Skeletal muscle satellite cell (primary cell): ENCODE data around the gene SUMO3.

Source experiments
- H3K27me3 ChIP-seq: 2 replicates; pipeline ENCODE4 v1.7.0; 2013; ENCODE audit warnings: low read length; ENCODE audit not compliant: control insufficient read depth, insufficient read depth
- H3K36me3 ChIP-seq: 2 replicates; pipeline ENCODE4 v1.7.0; 2013; ENCODE audit warnings: mild to moderate bottlenecking, control low read depth, low read length; ENCODE audit not compliant: insufficient read depth
- H3K4me1 ChIP-seq: 2 replicates; pipeline ENCODE4 v1.7.0; 2013; ENCODE audit warnings: low read length; ENCODE audit not compliant: control insufficient read depth, insufficient read depth
- H3K4me2 ChIP-seq: 2 replicates; pipeline ENCODE4 v1.7.0; 2013; ENCODE audit warnings: mild to moderate bottlenecking, low read length
- H3K4me3 ChIP-seq: 2 replicates; pipeline ENCODE4 v1.7.0; 2013; ENCODE audit warnings: low read length
- H3K9ac ChIP-seq: 2 replicates; pipeline ENCODE4 v1.7.0; 2013; ENCODE audit warnings: mild to moderate bottlenecking, low read depth, low read length, moderate library complexity
- H3K9me3 ChIP-seq: replicated peaks from 2 replicates; pipeline ENCODE4 v1.7.0; 2013; ENCODE audit warnings: mild to moderate bottlenecking, control low read depth, low read length

Gene SUMO3

DNA sequence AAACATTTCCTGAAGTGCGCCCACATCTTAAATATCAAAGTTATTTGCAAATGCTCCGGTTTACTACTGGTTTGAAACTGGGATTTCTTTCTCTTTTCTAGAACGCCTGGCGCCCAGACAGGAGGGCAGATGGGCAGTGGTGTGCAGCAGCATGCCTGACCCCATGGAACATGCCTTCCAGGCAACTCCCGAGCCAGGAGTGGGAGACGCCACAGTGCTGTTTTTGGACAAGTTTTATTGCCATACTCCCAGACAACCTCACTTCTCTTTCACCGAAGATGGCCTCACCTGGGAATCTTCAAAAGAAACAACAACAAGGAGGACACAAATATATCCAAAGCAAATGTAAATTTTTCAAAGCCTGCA lies 37.7 kb downstream of the SUMO3 start:
- peaks cover 31% of the 10 kb centered on the region for H3K36me3 ChIP-seq
- no peaks in the 10 kb centered on the region for H3K9me3 ChIP-seq

GRCh38 chr21:44779417-44780136 lies 38.3 kb downstream of the SUMO3 start:
- Histone ChIP-seq H3K27me3 (no peaks in the 10 kb centered on the region), H3K4me3 (no peak overlapping the region), H3K9ac (no peak overlapping the region), H3K4me2 (no peak overlapping the region), H3K4me1 (peaks cover 10% of the 10 kb centered on the region), H3K9me3 (no peaks in the 10 kb centered on the region), H3K36me3 (peaks cover 31% of the 10 kb centered on the region)

More for the DNA sequence above, 37.7 kb downstream of the SUMO3 start:
- Histone ChIP-seq H3K27me3 (no peaks in the 10 kb centered on the region), H3K4me2 (no peak overlapping the region), H3K4me3 (no peak overlapping the region), H3K4me1 (peaks cover 10% of the 10 kb centered on the region), H3K9ac (no peak overlapping the region)

- H3K4me3 ChIP-seq: no peak overlapping the region
- no peak overlapping the region for H3K9ac ChIP-seq
- peaks cover 10% of the 10 kb centered on the region for H3K4me1 ChIP-seq
- no peaks in the 10 kb centered on the region for H3K9me3 ChIP-seq
- H3K27me3 ChIP-seq: no peaks in the 10 kb centered on the region
- peaks cover 34% of the 10 kb centered on the region for H3K36me3 ChIP-seq
- H3K4me2 ChIP-seq: no peak overlapping the region
Observed at GRCh38 chr21:44778983-44779382, 38.9 kb downstream of the SUMO3 start.

DNA sequence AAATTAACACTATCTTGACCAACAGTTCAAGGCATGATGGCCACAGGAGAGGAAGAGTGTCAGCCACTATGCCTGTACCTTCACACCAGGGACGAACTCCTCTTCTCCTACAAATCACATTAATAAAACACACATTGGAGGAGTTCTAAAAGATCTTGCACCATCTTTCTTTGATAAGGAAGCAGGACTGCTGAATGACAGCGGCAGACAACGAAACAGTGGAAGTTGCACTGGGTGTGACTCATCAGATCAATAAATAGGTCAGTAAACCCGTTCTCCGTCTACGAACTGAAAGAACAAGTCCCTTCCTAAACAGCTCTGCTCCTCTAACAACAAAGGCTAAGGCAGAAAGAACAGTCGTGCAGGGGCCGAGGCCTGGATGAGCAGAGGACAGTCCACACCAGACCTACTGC lies 39.4 kb downstream of the SUMO3 start:
- no peaks in the 10 kb centered on the region for H3K27me3 ChIP-seq
- H3K9me3 ChIP-seq: no peaks in the 10 kb centered on the region
- H3K36me3 ChIP-seq: peaks cover 38% of the 10 kb centered on the region
- H3K4me2 ChIP-seq: no peak overlapping the region
- no peak overlapping the region for H3K9ac ChIP-seq
- no peak overlapping the region for H3K4me3 ChIP-seq
- H3K4me1 ChIP-seq: peaks cover 10% of the 10 kb centered on the region

- Histone ChIP-seq H3K9ac (no peak overlapping the region), H3K36me3 (peaks cover 39% of the 10 kb centered on the region)
Observed at GRCh38 chr21:44778094-44778493, 39.8 kb downstream of the SUMO3 start.

DNA sequence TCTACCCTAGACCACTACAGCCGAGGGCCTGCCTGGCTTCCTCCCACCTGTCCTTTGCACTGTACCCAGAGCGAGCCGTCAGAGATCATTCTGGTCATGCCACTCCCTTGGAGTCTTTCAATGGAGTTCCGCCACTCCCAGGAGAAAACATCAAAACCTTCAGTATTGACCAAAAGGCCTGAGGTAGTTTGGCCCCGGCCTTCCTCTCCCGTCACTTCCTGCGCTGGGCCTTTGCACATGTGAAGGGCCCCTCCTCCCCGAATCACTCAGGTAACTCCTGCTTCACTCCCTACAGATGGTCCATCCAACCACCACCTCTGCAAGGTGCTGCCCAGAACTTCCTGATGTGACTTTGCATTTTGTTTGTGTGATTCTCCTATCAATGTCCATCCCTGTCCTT lies 42.9 kb downstream of the SUMO3 start:
- Histone ChIP-seq H3K4me1 (peaks cover 6% of the 10 kb centered on the region), H3K36me3 (peaks cover 65% of the 10 kb centered on the region), H3K4me2 (no peak overlapping the region), H3K27me3 (no peaks in the 10 kb centered on the region), H3K4me3 (no peak overlapping the region), H3K9me3 (no peaks in the 10 kb centered on the region), H3K9ac (no peak overlapping the region)

More at GRCh38 chr21:44778094-44778493, 39.8 kb downstream of the SUMO3 start:
- H3K27me3 ChIP-seq: no peaks in the 10 kb centered on the region
- H3K4me3 ChIP-seq: no peak overlapping the region
- no peak overlapping the region for H3K4me2 ChIP-seq
- H3K9me3 ChIP-seq: no peaks in the 10 kb centered on the region
- peaks cover 10% of the 10 kb centered on the region for H3K4me1 ChIP-seq

DNA sequence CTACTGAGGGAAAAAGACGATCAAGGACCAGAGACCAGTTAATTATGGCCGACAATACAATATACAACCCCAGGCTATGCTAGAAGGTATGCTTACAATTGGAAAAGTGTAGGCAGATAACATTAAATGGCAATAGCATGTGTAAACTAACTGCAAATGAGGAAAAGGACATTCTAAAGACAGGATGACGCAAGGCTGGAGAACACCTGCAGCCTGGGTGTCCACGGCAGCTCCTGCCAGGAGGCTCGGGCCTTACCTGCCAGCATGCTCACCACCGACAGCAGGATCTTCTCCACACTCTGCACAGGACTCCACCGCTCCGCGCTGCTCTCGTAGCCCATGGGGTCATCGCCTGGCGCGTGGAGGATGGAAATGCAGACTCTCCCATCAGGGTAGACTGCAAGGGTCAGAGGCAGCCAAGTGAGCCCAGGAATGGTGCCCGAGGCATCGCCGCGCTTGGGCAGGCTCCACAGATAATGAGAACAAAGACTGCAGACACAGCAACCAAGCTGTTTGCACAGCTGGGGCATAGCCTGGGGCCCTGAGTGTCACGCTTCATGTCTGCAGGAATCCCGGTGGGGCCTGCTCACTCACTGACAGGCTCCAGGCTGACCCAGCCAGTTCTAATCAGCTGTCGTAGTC lies 44.5 kb downstream of the SUMO3 start:
- Histone ChIP-seq H3K4me2 (no peak overlapping the region), H3K36me3 (peaks cover 73% of the 10 kb centered on the region), H3K9ac (no peak overlapping the region), H3K9me3 (no peaks in the 10 kb centered on the region), H3K27me3 (no peaks in the 10 kb centered on the region), H3K4me3 (no peak overlapping the region), H3K4me1 (no peaks in the 10 kb centered on the region)

DNA sequence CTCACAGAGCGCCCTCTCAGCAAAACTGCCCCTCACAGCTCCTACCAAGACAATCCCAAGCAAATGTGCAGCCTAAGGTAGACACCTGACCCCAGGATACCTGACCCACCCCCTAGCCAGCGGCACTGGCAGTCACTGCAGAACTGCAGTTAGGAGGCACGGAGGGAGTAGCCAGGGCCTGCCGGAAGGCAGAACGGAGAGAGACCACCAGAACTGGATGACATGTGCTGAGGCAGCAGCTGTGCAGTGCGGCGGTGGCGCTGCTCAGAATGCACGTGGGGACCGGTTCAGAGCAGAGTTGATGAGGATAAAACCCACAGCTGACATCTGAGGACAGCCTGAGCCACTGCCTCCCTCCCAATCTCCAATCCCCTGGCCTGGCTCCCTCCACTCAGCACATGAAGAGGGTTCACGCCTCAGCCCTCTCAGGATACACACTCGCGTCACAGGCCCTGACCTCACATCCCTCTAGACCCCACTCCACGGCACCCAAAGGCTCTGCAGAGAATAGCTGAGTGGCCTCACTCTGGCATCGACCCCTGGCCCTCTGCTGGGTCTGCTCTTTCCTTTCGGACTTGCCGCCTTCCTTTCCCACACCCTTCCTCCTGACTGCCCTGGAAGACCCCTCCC lies 45.9 kb downstream of the SUMO3 start:
- Histone ChIP-seq H3K36me3 (peaks cover 68% of the 10 kb centered on the region), H3K4me2 (no peak overlapping the region)

DNA sequence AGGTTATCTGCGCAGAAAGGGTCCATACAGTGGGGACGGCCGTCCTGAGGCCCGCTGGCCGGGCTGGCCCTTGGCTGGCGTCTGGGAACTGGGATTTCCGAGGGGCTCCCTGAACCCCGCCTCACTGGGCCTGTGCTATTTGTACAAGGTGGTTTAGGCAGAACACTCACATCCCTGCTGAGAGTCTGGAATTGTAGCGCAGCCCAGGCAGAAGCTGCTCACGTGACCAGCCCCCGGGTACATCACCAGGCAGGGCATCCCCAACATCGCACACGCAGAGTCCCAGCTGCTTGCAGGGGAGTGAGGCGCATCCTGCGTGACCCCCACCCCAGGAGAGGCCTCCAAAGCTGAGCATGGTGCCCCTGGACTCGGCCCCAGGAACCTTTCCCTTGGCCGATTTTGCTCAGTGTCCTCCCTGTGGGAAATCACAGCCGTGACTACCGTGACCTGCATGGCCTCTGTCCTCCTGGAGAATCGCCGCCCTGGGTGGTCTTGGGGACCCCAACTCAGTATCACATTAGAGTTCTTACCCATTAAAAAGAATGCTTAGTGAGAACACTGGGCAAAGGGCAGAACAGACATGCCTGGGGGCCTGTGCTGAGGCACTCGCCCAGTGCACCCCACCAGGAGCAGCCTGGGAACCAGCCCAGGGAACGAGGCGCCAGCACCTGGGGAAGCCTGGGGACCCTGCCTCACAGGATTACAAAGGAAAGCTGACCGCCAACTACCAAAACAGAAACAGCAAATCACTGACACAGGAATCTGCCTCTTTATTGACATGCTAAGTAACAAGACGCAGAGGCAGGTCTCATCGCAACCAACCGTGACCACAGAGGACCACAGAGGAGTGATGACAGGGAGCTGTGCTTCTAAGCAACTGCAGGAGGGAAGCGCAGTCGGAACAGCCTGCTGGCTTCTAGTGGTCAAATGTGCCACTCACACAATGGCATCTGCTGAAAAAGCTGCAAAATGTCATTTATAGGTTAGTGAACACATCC lies 49.7 kb downstream of the SUMO3 start:
- no peak overlapping the region for H3K9ac ChIP-seq
- no peaks in the 10 kb centered on the region for H3K9me3 ChIP-seq
- no peak overlapping the region for H3K4me2 ChIP-seq
- H3K36me3 ChIP-seq: peaks cover 36% of the 10 kb centered on the region
- peaks cover 6% of the 10 kb centered on the region for H3K4me1 ChIP-seq
- no peak overlapping the region for H3K4me3 ChIP-seq
- H3K27me3 ChIP-seq: no peaks in the 10 kb centered on the region

More for the DNA sequence above, 45.9 kb downstream of the SUMO3 start:
- Histone ChIP-seq H3K27me3 (no peaks in the 10 kb centered on the region), H3K9ac (no peak overlapping the region), H3K9me3 (no peaks in the 10 kb centered on the region), H3K4me1 (no peaks in the 10 kb centered on the region), H3K4me3 (no peak overlapping the region)

GRCh38 chr21:44766818-44767354 lies 51.0 kb downstream of the SUMO3 start:
- no peak overlapping the region for H3K9ac ChIP-seq
- no peaks in the 10 kb centered on the region for H3K9me3 ChIP-seq
- H3K36me3 ChIP-seq: peaks cover 25% of the 10 kb centered on the region

More at GRCh38 chr21:44766818-44767354, 51.0 kb downstream of the SUMO3 start:
- Histone ChIP-seq H3K4me2 (no peak overlapping the region), H3K27me3 (no peaks in the 10 kb centered on the region), H3K4me3 (no peak overlapping the region), H3K4me1 (peaks cover 6% of the 10 kb centered on the region)
